KMS-11 (cell line): ENCODE data around the gene KRT86.

ENCODE experiments used
- H2AFZ ChIP-seq: fragments of 200-600 bp; sonication (generic); 2 replicates; pipeline ENCODE4 v1.6.1; 2016; ENCODE audit warnings: antibody characterized with exemption, mixed run types, low read depth
- H3K27ac ChIP-seq: fragments of 200-600 bp; sonication (generic); 2 replicates; pipeline ENCODE4 v1.6.1; 2016; ENCODE audit warnings: mild to moderate bottlenecking, mixed run types
- H3K27me3 ChIP-seq: fragments of 200-600 bp; sonication (generic); 2 replicates; pipeline ENCODE4 v1.6.1; 2017; ENCODE audit warnings: mild to moderate bottlenecking, low read depth, mixed run types, moderate library complexity; ENCODE audit not compliant: insufficient read depth
- H3K36me3 ChIP-seq: fragments of 200-600 bp; sonication (generic); 2 replicates; pipeline ENCODE4 v1.6.1; 2017; ENCODE audit warnings: mild to moderate bottlenecking, mixed run types; ENCODE audit not compliant: insufficient read depth
- H3K4me1 ChIP-seq: fragments of 200-600 bp; sonication (generic); 2 replicates; pipeline ENCODE4 v1.6.1; 2016; ENCODE audit warnings: mild to moderate bottlenecking, low read depth, mixed run types; ENCODE audit not compliant: poor library complexity, severe bottlenecking
- H3K4me2 ChIP-seq: fragments of 200-600 bp; sonication (generic); 2 replicates; pipeline ENCODE4 v1.7.0; 2016; ENCODE audit warnings: mild to moderate bottlenecking, mixed run types
- H3K4me3 ChIP-seq: fragments of 200-600 bp; sonication (generic); IDR thresholded peaks from 2 replicates; pipeline ENCODE4 v1.6.1; 2017; ENCODE audit warnings: low read depth, low read length, mixed read lengths; ENCODE audit not compliant: insufficient read depth
- H3K79me2 ChIP-seq: fragments of 200-600 bp; sonication (generic); 2 replicates; pipeline ENCODE4 v1.6.1; 2016; ENCODE audit warnings: low read depth, mixed run types; ENCODE audit not compliant: insufficient read depth
- H3K9ac ChIP-seq: fragments of 200-600 bp; sonication (generic); 2 replicates; pipeline ENCODE4 v1.6.1; 2016; ENCODE audit warnings: mild to moderate bottlenecking, mixed run types
- H4K20me1 ChIP-seq: fragments of 200-600 bp; sonication (generic); 2 replicates; pipeline ENCODE4 v1.6.1; 2016; ENCODE audit warnings: mild to moderate bottlenecking, mixed run types; ENCODE audit not compliant: insufficient read depth
- CTCF ChIP-seq: fragments of 200-600 bp; sonication (generic); conservative IDR thresholded peaks from 2 replicates; pipeline ENCODE4 v1.6.1; 2017; ENCODE audit warnings: low read depth, mild to moderate bottlenecking, antibody characterized with exemption, low read length, moderate library complexity, mixed read lengths

Gene KRT86

GRCh38 chr12:52266514-52266913, 7.9 kb upstream of the KRT86 start:
- H4K20me1 ChIP-seq: no peaks in the 10 kb centered on the region
- H3K4me1 ChIP-seq: peaks cover 6% of the 10 kb centered on the region
- H3K36me3 ChIP-seq: no peaks in the 10 kb centered on the region
- no peak overlapping the region for H3K27ac ChIP-seq
- H3K9ac ChIP-seq: no peak overlapping the region
- H3K79me2 ChIP-seq: no peaks in the 10 kb centered on the region
- H3K4me3 ChIP-seq: no peak overlapping the region
- no peak overlapping the region for H2AFZ ChIP-seq
- H3K4me2 ChIP-seq: no peak overlapping the region
- H3K27me3 ChIP-seq: no peaks in the 10 kb centered on the region
- TF ChIP-seq CTCF: no peak

GRCh38 chr12:52267266-52267665, 7.2 kb upstream of the KRT86 start:
- Histone ChIP-seq H3K27me3 (no peaks in the 10 kb centered on the region), H3K36me3 (no peaks in the 10 kb centered on the region), H4K20me1 (no peaks in the 10 kb centered on the region), H3K9ac (no peak overlapping the region), H3K4me3 (no peak overlapping the region), H3K4me1 (peaks cover 6% of the 10 kb centered on the region), H2AFZ (no peak overlapping the region), H3K27ac (no peak overlapping the region), H3K4me2 (no peak overlapping the region), H3K79me2 (no peaks in the 10 kb centered on the region)
- no peak for TF ChIP-seq CTCF

- TF ChIP-seq CTCF: no peak
- no peak overlapping the region for H3K4me2 ChIP-seq
- H3K36me3 ChIP-seq: no peaks in the 10 kb centered on the region; the same call in 1 of the 2 replicates
- no peaks in the 10 kb centered on the region for H3K27me3 ChIP-seq
- no peaks in the 10 kb centered on the region for H3K79me2 ChIP-seq
- H4K20me1 ChIP-seq: no peaks in the 10 kb centered on the region
- no peak overlapping the region for H2AFZ ChIP-seq
- H3K4me3 ChIP-seq: no peak overlapping the region
- no peak overlapping the region for H3K27ac ChIP-seq
- peaks cover 6% of the 10 kb centered on the region for H3K4me1 ChIP-seq
- no peak overlapping the region for H3K9ac ChIP-seq
Observed at GRCh38 chr12:52267699-52268098, 6.7 kb upstream of the KRT86 start.

- H3K4me2 ChIP-seq: no peak overlapping the region
- no peaks in the 10 kb centered on the region for H3K27me3 ChIP-seq
- H3K27ac ChIP-seq: no peak overlapping the region
- H3K4me3 ChIP-seq: no peak overlapping the region
- no peaks in the 10 kb centered on the region for H4K20me1 ChIP-seq
- no peak overlapping the region for H3K9ac ChIP-seq
- H3K4me1 ChIP-seq: peaks cover 6% of the 10 kb centered on the region
- H3K36me3 ChIP-seq: no peaks in the 10 kb centered on the region; the same call in 1 of the 2 replicates
- no peak overlapping the region for H2AFZ ChIP-seq
- H3K79me2 ChIP-seq: no peaks in the 10 kb centered on the region
- no peak for TF ChIP-seq CTCF
Observed at GRCh38 chr12:52268212-52268611, 6.2 kb upstream of the KRT86 start.
